PC-9 (cell line): ENCODE data around the gene RPL32.

Source experiments
- EZH2 ChIP-seq: fragments of 200-600 bp; sonication (generic); IDR thresholded peaks from 2 replicates; pipeline ENCODE4 v1.8.0; 2017; ENCODE audit warnings: antibody characterized with exemption, low read depth
- TF ChIP-seq, protein P1 (sequence below): fragments of 200-600 bp; sonication (generic); conservative IDR thresholded peaks from 2 replicates; pipeline ENCODE4 v1.6.1; 2017; ENCODE audit warnings: mixed run types, antibody characterized with exemption, mild to moderate bottlenecking, moderate library complexity

DNA sequence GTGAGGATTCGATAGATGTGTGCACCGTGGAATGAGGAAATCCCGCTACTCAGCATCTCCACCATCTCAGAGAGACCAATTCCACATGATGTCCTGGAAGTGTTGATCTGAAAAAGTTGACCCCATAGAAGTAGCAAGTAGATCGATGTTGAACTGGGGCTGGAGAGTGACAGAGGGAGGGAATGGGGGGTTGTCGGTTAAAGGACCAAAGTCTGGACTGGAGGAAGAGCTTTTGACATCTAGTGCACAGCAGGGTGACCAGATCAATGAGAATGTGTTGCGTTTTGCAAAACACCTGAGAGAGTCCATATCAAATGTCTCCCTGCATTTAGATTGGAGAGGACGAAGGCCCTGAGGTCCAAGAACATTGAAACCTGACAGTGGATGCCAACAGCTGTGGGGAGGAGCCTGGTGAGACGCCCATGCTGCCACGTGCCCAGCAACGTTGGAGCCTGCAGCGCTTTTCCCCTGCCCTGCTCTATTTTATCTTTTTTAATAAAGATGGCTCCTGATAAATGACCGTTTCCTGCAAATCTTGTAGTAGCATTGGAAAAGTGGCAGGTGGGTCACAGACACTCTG, 30.1 kb upstream of the RPL32 start:
- TF ChIP-seq, protein P1, sequence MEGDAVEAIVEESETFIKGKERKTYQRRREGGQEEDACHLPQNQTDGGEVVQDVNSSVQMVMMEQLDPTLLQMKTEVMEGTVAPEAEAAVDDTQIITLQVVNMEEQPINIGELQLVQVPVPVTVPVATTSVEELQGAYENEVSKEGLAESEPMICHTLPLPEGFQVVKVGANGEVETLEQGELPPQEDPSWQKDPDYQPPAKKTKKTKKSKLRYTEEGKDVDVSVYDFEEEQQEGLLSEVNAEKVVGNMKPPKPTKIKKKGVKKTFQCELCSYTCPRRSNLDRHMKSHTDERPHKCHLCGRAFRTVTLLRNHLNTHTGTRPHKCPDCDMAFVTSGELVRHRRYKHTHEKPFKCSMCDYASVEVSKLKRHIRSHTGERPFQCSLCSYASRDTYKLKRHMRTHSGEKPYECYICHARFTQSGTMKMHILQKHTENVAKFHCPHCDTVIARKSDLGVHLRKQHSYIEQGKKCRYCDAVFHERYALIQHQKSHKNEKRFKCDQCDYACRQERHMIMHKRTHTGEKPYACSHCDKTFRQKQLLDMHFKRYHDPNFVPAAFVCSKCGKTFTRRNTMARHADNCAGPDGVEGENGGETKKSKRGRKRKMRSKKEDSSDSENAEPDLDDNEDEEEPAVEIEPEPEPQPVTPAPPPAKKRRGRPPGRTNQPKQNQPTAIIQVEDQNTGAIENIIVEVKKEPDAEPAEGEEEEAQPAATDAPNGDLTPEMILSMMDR = no peak
- no peak for TF ChIP-seq EZH2
